Measurements from ENCODE around the gene SHISA9. TPM values are rescaled to one million over a fixed set of nuclear protein-coding genes. Genes with fewer than 3 reads are reported as not detected.

The SHISA9 gene
- total RNA-seq, 1 donor from 2014 or later = 3.7 TPM

GRCh38 chr16:13269359-13269758 lies 368.0 kb downstream of the SHISA9 start:
- H3K4me3 ChIP-seq (ENCODE audit: low read depth, low read length) = no peak overlapping the region
- no peak for TF ChIP-seq CTCF (conservative IDR thresholded peaks at IDR 0.05; ENCODE audit: low read depth, low read length)

GRCh38 chr16:13269905-13270528 lies 368.6 kb downstream of the SHISA9 start:
- no peak overlapping the region for H3K4me3 ChIP-seq (ENCODE audit: low read depth, low read length)
- TF ChIP-seq CTCF (conservative IDR thresholded peaks at IDR 0.05; ENCODE audit: low read depth, low read length) = no peak
- no peak for DNase-seq (ENCODE audit: low read depth)

More at GRCh38 chr16:13269359-13269758, 368.0 kb downstream of the SHISA9 start:
- no peak for DNase-seq (ENCODE audit: low read depth)

GRCh38 chr16:13270602-13271001 lies 369.2 kb downstream of the SHISA9 start:
- H3K4me3 ChIP-seq (ENCODE audit: low read depth, low read length) = no peak overlapping the region
- no peak for TF ChIP-seq CTCF (conservative IDR thresholded peaks at IDR 0.05; ENCODE audit: low read depth, low read length)
- DNase-seq (ENCODE audit: low read depth) = no peak

GRCh38 chr16:13289515-13289914 lies 388.1 kb downstream of the SHISA9 start:
- no peak for DNase-seq (ENCODE audit: low read depth)
- no peak overlapping the region for H3K4me3 ChIP-seq (ENCODE audit: low read depth, low read length)
- TF ChIP-seq CTCF (conservative IDR thresholded peaks at IDR 0.05; ENCODE audit: low read depth, low read length) = no peak

Other genes with a start within 250 kb of the SHISA9 start
- gene CPPED1, start 97.7 kb upstream of the SHISA9 start, total RNA-seq = 12.9 and 15.0 TPM in 2 replicates